HG03097 (cell line): Measurements from ENCODE around the gene TMEM258.

ENCODE experiments used
- ATAC-seq: cut with Tn5 transposase; IDR thresholded peaks from one replicate; pipeline ENCODE4 v1.9.1; 2021; ENCODE audit not compliant: unreplicated experiment, low FRiP score

The TMEM258 gene

DNA sequence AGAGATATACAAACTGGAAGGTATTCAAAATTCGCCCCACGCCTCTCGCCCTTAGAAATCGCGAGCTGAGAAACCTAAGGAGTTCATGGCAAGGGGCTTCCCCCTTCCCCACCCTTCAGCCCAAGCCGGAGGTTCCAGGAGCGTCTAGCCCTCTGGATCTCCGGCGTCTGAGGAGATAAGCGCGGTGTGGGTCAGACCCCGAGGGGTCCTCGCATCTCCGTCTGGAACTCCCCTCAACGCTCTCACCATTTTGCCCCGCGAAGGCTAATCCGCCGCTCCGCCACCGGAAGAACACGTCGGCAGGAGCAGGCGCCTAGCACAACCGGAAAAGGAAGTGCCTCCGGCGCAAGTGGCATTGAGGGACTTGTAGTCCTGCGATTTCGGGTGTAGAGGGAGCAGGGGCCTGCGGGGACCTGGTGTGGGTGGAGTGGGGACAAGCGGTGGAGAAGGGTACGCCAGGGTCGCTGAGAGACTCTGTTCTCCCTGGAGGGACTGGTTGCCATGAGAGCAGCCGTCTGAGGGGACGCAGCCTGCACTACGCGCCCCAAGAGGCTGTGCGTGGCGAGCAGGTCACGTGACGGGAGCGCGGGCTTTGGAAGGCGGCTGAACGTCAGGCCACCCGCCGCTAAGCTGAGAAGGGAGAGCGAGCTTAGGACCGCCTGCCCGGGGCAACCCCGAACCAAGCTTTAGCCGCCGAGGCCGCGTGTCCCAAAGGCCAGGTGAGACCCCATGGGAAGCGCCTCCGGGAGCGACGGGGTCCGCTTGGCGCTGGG is at the start of gene TMEM258, which contains the start of gene FEN1:
TSS of gene TMEM258 (minus strand) at position 290 of the 773 bp plus-strand sequence. CDS start at position 249, 41 bp downstream.
TSS of gene FEN1 (plus strand) at position 602 of the 773 bp plus-strand sequence. CDS start 2,451 bp downstream, outside the sequence.
- ATAC-seq: peak; percentile 75

DNA sequence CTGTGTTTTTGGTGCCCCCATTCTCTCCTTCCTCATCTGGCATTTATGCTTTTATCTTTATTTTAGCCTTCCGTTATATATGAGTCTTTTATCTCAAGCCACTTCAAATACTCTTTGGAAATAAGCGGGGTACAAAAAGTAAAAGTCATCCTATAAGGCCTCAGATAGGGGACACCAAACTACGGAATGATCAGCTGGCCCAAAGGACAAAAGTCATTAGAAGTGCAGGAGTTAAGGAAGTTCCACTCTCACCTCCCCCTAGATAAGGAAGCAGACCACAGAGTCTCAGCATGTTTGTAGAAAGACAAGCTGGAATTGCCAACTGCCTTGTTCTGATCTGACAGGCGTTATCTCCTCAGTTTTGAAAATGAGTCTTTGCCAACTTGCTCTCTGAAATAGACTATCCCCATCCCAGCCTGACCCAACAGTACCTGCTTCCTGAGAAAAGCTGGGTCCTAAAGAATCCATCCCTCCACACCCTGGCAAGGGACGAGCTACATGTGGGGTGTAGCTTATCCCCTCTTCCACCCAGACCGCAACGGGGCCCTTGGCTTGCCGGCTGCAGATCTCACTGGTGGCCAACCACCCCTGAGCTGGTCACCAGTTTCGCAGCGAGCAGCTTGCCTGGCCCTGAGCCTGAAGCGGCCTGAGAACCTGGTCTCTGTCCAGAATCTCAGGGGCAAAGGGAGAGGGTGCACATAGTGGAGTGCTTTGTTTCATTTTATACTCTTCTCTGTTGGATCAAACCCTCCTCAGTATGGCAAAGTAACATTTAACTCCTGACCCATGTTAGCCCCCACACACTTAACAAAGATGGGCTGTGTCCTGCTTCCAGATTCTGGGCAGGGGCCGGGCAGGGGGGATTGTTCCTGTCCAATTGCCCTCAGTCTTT is 49.5 kb upstream of the TMEM258 start:
- no peak for ATAC-seq

DNA sequence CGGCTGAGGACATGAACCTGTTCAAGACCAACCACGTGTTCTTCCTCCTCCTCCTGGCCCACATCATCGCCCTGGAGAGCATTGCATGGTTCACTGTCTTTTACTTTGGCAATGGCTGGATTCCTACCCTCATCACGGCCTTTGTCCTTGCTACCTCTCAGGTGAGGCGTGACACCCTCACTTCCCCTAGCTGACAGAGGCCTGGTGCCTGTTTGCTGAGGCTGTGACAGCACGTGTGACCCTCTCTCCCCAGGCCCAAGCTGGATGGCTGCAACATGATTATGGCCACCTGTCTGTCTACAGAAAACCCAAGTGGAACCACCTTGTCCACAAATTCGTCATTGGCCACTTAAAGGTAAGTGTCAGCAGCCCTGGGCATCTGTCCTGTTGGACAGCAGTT is 48.0 kb upstream of the TMEM258 start:
- no peak for ATAC-seq

DNA sequence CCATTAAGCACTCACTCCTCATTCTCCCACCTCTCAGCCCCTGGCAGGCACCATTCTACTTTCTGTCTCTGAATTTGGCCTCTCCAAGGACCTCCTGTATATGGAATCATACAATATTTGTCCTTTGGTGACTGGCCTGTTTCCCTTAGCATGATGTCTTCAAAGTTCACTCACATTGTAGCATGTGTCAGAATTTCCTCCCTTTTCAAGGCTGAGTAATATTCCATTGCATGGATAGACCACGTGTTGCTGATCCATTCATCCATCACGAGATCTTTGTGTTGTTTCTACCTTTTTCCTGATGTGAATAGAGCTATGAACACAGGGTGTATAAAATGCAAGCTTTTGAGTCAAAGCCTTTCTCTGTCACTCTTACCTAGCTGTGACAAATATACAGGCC is 47.3 kb upstream of the TMEM258 start:
- no peak for ATAC-seq

DNA sequence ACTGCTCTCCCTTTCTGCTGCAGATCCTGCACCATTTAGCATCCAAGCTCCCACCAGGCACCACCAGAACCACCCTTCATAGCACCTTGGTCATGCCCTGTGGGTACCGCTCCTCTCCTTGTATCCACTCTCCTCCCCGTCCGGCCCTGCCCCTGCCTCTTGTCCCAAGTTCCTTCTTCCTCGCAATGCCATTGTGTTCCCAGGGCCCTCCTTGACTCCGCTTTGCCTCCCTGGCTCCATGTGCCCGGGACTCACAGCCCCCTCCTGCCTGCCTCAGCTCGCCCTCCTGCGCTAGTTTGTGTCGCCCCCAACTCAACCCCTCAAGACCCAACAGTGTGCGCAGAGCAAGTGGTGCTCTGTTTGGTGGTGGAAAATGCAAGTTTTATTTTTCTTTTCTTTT is 46.5 kb upstream of the TMEM258 start:
- no peak for ATAC-seq

DNA sequence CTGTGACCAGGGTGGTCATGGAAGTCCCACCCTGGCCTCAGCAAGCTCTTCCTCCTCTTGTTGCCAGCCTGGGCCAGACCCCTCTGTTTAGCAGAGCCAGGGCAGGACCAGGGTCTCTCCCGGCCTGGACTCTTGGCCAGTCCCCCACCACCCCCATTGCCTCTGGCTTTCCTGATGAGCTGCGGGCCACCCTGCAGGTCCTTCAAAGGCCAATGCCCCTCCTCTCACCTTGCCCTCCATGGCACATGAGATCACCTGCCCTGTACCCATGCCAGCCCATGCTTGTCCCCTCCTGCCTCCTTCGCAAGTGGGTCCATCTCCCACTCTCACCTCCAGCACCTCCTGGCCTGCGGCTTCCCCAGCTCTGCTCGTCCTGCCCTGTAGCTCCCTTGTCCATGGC is 46.1 kb upstream of the TMEM258 start:
- ATAC-seq: no peak

DNA sequence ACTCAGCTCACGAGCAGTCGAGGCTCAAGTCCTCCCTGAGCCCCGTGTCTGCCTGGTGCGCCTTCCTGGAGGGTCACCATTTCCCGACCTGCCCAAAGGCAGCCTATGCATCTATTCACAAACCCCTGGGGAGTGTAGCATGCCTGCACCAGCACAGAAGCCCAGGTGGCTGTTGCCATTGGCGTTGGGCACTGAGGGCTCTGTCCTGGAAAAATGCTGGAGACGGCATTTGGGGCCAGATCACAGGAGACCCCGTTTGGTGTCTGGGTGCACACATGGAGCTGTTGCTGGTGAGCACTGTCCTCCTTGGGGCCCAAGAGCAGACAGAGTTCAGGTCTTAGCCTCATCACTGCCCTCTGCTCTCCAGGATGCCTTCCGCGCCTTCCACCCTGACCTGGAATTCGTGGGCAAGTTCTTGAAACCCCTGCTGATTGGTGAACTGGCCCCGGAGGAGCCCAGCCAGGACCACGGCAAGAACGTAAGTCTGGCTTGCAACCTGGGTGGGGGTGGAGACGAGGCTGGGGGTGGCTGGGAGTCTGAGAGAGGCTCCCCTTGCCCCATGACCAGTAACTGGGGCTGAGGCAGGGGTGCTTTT is 45.1 kb upstream of the TMEM258 start:
- no peak for ATAC-seq

DNA sequence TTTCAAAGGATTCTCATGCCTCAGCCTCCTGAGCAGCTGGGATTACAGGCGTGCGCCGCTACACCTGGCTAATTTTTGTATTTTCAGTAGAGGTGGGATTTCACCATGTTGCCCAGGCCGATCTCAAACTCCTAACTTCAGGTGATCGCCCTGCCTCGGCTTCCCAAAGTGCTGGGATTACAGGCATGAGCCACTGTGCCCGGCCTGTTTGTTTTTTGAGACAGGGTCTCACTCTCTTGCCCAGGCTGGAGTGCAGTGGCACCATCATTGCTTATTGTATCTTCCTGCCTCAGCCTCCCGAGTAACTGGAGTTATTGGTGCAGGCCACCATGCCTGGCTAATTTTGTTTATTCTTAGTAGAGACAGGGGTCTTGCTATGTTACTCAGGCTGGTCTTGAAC is 43.8 kb upstream of the TMEM258 start:
- ATAC-seq: no peak

DNA sequence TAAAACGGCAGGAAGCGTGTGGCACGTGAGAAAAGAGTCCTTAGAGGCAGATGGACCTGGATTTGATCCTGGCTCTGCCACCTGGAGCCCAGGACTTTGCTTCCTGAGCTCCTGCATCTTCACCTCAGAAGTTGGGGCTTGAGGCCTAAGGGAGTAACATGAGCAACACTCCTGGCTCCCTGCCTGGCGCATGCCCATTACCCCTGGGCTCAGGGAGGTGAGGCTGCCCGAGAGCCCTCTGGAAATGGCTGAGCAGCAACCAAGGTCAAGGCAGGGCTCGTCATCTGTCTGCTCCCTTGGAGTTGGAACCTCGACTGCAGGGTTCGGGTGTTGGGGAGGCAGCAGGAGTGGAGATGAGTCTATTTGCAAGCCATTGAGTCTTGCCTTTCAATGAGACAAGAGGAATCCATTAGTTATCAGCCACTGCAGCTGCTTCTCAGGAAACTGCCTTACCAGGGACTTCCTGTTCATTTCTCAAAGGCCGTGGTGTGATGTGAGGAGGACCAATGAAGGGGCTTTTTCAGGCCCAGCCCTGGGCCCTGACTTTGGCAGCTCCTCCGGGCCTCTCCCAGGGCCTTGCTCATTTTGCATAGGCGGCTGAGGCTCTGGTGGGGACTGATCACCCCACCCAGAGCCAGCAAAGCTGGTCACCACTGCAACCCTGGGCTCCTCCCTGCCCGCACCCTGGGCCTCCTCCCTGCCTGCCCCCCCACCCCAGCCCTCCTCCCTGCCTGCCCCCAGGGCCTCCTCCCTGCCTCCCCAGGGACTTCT is 42.1 kb upstream of the TMEM258 start:
- ATAC-seq: peak; percentile 71

DNA sequence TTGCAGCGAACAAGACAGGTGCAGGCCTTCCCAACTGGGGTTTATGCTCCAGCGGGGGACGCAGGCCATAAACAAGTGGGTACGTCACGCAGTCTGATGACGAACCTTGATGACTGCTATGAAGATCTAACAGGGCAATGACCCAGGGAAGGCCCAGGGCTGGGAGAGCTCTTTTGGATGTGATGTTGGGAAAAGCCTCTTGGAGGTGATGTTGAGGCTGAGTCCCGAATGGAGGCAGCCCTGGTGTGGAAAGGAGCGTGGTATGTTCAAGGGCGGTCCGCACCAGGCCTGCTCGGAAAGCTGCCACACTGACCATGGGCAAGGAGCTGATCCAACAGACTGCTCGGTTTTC is 41.5 kb upstream of the TMEM258 start:
- no peak for ATAC-seq

DNA sequence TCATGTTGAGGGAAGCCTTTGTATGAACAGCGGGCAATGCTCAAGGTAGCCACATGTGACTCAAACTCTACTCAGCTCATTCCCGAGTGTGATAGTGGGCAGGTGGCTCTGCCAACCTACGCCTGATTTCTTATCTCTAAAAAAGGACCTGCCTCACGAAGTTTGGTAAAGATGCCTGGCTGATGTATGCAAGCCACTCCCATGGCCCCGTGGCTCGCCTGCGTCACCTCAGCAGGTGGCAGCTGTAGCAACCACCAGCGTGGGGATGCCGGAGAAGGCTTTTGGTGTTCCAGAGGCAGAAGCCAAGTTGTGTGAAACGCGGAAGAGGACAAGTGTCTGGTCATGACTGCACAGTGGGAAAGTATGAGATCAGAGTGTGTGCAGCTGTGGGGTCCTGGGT is 41.1 kb upstream of the TMEM258 start:
- ATAC-seq: no peak

DNA sequence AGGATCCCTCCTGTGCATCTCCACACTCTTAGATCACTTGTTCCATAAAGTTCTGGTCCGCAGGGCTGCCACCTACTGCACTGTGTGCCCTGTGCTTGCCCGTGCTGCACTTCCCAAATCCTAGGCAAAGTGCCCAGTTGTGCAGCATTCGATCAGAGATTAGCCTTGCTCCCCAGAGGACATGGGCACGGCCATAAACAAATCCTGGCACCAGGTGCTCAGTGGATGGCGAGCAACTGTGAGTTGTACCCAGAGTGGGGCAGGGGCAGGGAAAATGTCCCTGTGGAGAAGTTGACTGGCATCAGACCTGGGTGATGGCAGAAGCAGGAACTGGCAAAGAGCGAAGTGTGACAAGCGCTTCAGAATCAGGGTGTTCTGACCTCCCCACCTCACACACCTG is 40.4 kb upstream of the TMEM258 start:
- ATAC-seq: no peak

DNA sequence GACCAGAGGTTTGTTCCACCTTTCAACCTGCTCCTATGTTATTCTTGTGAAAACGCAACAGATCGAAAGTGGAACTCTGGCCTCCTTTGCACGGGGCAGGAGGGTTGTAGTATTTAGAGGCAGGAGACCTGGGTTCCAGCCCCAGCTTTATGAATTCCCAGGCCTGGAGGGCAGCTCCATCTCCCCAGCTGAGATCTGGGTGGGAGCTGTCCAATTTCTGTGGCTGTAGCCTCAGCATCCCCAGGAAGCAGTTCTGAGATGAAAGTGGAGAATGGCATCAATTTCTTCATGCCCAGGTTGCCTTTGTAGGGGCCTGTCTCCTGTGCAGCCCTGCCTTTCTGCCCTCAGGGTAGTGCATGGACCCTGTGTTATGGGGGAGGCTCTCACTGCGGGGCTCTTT is 39.8 kb upstream of the TMEM258 start:
- ATAC-seq: no peak

DNA sequence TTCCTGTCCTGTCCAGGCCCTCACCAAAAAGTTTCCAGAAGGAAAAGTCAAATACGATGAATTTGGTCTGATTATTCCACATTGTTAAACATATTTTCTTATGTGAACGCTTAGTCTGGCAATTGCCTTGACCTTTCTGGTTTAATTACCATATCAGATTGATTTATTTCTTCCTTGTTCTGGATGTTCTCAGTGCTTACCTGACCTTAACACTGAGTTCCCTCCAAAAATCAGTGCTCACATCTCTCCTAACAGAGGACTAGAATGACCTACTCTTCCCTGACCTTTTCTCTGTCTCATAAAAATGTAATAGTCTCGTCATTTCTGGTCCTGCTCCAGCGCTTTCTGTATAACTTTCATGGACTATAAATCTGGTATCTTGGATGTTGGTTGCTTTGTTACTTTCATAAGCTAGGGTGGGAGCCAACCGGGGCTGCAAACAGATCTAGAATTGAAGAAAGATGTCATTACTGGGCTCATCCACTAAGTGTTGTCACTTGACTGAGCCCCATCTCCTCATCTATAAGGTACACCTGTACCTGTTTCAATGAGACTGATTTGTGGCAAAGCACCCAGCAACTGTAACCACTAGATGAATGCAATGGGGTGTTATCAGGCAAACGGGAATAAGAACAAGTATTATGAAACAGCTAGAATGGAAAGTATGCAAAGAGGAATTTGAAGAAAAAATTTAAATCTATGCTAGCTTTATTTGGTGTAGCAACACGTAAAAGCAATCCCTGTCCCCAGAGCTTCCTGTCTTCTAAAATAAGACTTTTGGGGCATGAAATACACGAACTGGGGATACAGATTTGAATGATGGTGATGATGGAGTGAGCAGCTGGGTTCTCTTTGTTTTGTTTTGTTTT is 38.1 kb upstream of the TMEM258 start:
- ATAC-seq: no peak

DNA sequence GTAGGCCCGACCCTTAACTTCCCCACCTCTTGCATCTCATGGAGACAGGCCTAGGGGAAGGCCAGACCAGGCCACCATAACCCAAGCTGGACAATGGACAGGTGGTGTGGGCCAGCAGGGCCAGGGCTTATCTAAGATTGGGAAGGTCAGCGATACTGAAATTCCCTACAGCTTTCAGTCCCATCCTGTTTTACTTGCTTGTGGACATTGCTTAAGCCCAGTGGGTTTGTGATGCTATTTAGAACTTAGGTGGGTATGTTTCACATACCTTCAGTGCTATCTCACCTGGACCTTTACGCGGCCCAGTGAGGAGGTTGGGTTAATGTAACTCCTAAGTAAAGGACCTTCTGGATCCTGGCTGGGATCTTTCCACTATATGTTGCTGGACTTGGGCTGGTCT is 37.4 kb upstream of the TMEM258 start:
- ATAC-seq: no peak

DNA sequence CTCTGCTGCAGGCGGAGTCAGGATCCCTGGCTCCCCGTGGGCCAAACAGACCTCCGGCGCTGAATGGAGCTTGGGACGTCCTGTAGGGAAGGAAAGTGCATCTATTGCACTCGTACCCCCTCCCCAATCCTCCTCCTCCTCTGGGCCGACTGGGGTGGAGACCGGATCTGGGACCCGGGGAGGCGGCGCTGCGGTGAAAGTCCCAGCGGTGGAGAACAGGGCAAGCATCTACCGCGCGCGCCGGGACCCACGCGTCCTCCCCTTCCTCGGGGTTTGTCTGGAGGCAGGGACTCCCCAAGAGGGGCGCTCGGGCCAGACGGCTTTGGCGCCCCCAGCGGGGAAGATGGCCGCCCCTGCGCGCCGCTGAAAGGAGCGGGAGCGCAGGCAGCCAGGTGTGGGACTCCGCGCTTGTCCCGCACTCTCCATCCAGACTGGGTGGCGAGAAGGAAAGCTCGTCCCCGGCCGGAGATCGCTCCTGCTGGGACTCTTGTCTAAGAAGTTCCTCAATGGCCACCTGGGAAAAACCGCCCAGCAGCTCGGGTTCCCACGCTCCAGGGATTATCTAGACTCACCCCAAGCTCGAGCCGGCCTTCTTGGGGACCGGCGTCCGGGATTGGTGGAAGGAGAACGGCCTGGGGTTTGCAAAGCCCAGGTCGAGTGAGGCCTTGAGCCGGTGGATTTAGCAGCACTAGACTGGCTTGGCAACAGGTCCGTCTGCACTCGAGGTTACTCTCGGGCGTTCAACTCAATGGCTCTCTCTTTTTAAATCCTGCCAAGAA is 36.4 kb upstream of the TMEM258 start:
- ATAC-seq: no peak

DNA sequence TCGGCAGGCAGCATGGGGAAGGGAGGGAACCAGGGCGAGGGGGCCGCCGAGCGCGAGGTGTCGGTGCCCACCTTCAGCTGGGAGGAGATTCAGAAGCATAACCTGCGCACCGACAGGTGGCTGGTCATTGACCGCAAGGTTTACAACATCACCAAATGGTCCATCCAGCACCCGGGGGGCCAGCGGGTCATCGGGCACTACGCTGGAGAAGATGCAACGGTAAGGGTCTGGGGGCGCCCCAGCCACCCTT is 35.9 kb upstream of the TMEM258 start:
- ATAC-seq: no peak

DNA sequence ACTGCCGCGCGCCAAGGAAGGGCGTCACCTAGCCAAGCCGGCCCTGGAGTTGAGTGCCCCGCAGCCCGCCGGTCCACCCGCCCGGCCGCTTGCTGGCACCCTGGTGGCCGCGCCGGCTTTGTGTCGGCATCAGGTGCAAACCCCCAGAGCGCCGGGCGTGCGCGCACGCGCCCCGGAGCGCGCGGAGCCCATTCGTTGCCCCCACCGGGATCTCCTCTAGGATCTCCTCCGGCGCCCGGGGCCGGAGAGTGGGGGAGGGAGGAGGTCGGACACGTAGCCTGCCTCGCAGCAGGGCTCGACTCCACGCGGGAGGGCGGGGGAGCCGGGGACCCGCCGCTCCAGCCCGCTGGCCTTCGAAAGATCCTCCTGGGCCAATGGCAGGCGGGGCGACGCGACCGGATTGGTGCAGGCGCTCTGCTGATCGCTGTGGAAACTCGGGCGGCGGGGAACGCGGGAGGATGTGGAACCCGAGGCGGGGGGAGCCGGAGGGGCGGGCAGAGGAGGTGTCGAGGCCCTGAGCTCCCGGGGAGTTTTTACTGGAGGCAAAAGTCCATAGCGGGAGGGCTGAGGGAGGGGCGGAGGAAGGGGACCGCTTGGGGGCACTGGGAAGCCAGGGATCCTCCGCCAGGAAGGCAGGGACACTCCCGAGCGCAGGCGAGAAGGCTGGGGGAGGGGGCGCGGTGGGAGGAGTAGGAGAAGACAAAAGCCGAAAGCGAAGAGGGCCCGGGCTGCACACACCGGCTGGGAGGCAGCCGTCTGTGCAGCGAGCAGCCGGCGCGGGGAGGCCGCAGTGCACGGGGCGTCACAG is 35.4 kb upstream of the TMEM258 start, which contains the start of gene FADS2:
TSS of gene FADS2 (plus strand) at position 730 of the 808 bp plus-strand sequence. CDS start 91 bp downstream, outside the sequence.
- peak; percentile 65 for ATAC-seq
